HG03064 (cell line): Measurements from ENCODE around the gene PIAS3.
"Not testable (repeated sequence)": the region's sequence is repeated elsewhere in the genome, so short reads cannot be mapped to it uniquely, and the experiment has no call there.

ENCODE experiments used
- ATAC-seq: cut with Tn5 transposase; IDR thresholded peaks from one replicate; pipeline ENCODE4 v1.9.1; 2021; ENCODE audit warnings: low read depth; ENCODE audit not compliant: unreplicated experiment

PIAS3 gene

GRCh38 chr1:145877923-145878486, 19.1 kb upstream of the PIAS3 start:
- no peak for ATAC-seq

- ATAC-seq = no peak
Measured at GRCh38 chr1:145874646-145875045, 15.8 kb upstream of the PIAS3 start.

GRCh38 chr1:145871994-145872924, 13.4 kb upstream of the PIAS3 start:
- ATAC-seq = no peak

- ATAC-seq = no peak
Measured at GRCh38 chr1:145868232-145868631, 9.4 kb upstream of the PIAS3 start.

GRCh38 chr1:145863282-145864018, 4.6 kb upstream of the PIAS3 start:
- ATAC-seq = no peak

- ATAC-seq = peak; percentile 55
Measured at GRCh38 chr1:145859491-145860023, 676 bp upstream of the PIAS3 start.

GRCh38 chr1:145858238-145858900, 512 bp downstream of the PIAS3 start:
- ATAC-seq = peak; percentile 7

- ATAC-seq = no peak
Measured at GRCh38 chr1:145857170-145857569, 1.7 kb downstream of the PIAS3 start.

GRCh38 chr1:145855426-145855948, 3.4 kb downstream of the PIAS3 start:
- ATAC-seq = no peak

- no peak for ATAC-seq
Measured at GRCh38 chr1:145849356-145850160, 9.3 kb downstream of the PIAS3 start.

GRCh38 chr1:145847827-145848226, 11.1 kb downstream of the PIAS3 start:
- ATAC-seq = no peak

- no peak for ATAC-seq
Measured at GRCh38 chr1:145846201-145846612, 12.7 kb downstream of the PIAS3 start.

GRCh38 chr1:145845514-145846161, 13.2 kb downstream of the PIAS3 start, which contains the start of gene NUDT17:
TSS of gene NUDT17 (plus strand) at chr1:145845630. CDS start at chr1:145845641, 11 bp downstream.
- peak; percentile 60 for ATAC-seq

- ATAC-seq = peak; percentile 62
Measured at GRCh38 chr1:145845144-145845513, 13.8 kb downstream of the PIAS3 start.

- no peak for ATAC-seq
Measured at GRCh38 chr1:145843031-145843430, 15.8 kb downstream of the PIAS3 start.

- no peak for ATAC-seq
Measured at GRCh38 chr1:145837656-145838055, 21.2 kb downstream of the PIAS3 start.

GRCh38 chr1:145830810-145831209, 28.1 kb downstream of the PIAS3 start:
- not testable (repeated sequence) for ATAC-seq

GRCh38 chr1:145828367-145829026, 30.4 kb downstream of the PIAS3 start:
- ATAC-seq = no peak
